Upper lobe of left lung (tissue), 6 donors: ENCODE data around the gene USP22. TPM values are rescaled to one million over a fixed set of nuclear protein-coding genes. Genes with fewer than 3 reads are reported as not detected.

Experiments
- ATAC-seq, 2 donors: fragments of 200-7000 bp; cut with Tn5 transposase; one replicate each; pipeline ENCODE4 v1.9.1; 2022; ENCODE audit warnings: mild to moderate bottlenecking in 2 of 2, moderate library complexity in 2 of 2; ENCODE audit not compliant: low FRiP score in 2 of 2
- DNase-seq, 2 donors: peaks; one replicate each; pipeline ENCODE4 v3.0.0-alpha.2; 2019 to 2020
- H3K27ac ChIP-seq, 4 donors: fragments of 200-600 bp; sonication (generic); one replicate each; pipeline ENCODE4 v1.5.1; 2016 to 2019
- H3K27me3 ChIP-seq, 4 donors: fragments of 200-600 bp; sonication (generic); one replicate each; pipeline ENCODE4 v1.5.1; 2017 to 2019
- H3K36me3 ChIP-seq, 4 donors: fragments of 200-600 bp; sonication (generic); one replicate each; pipeline ENCODE4 v1.5.1; 2016 to 2019
- H3K4me1 ChIP-seq, 4 donors: fragments of 200-600 bp; sonication (generic); one replicate each; pipeline ENCODE4 v1.5.1; 2018 to 2019
- H3K4me3 ChIP-seq, 4 donors: fragments of 200-600 bp; sonication (generic); one replicate each; pipeline ENCODE4 v1.5.1; 2017 to 2019; ENCODE audit warnings: mild to moderate bottlenecking in 2 of 4, moderate library complexity in 1 of 4
- H3K9me3 ChIP-seq, 4 donors: fragments of 200-600 bp; sonication (generic); one replicate each; pipeline ENCODE4 v1.5.1; 2018 to 2019
- CTCF ChIP-seq, 6 experiments: fragments of 450-650 bp in 4 of 6; fragments of 200-600 bp in 2 of 6; sonication (generic) in 2 of 6; IDR thresholded peaks; one replicate each; pipeline ENCODE4 v1.5.1; 2016 to 2019; ENCODE audit warnings: antibody characterized with exemption in 6 of 6
- EP300 ChIP-seq, 4 donors: sonication (generic); formaldehyde crosslinking; IDR thresholded peaks; one replicate each; pipeline ENCODE4 v1.5.1; 2017; ENCODE audit warnings: antibody characterized with exemption in 4 of 4, control low read depth in 2 of 4
- POLR2A ChIP-seq, 4 donors: fragments of 450-650 bp; IDR thresholded peaks; one replicate each; pipeline ENCODE4 v1.5.1; 2016 to 2017; ENCODE audit warnings: antibody characterized with exemption in 4 of 4, mild to moderate bottlenecking in 2 of 4
- POLR2AphosphoS5 ChIP-seq, 2 donors: sonication (generic); formaldehyde crosslinking; IDR thresholded peaks; one replicate each; pipeline ENCODE4 v1.5.1; 2017; ENCODE audit warnings: antibody characterized with exemption in 2 of 2
- WGBS, 2 donors: methylation state at CpG; one replicate each; pipeline ENCODE4 v1.1.5; 2017 to 2018; 5-methylcytosine and 5-hydroxymethylcytosine counted together
- total RNA-seq, 6 donors: library from RNA; depleted of rRNA in 4 of 6; stranded (reverse); fragments of >200 nt in 4 of 6; gene quantifications; one replicate each; pipeline versions ENCODE4 v1.1.0 to v1.2.1, GENCODE V29; 2016 to 2021
- donor health status: DM: no; HTN: no; CAD: no; lungs with moderate emphysema.
- donor health status: DM: no; HTN: yes; CAD: no; lungs with severe emphysema.

USP22 gene
- total RNA-seq, 6 donors from 2014 or later = 134 to 302 (median 177) TPM

- DNase-seq (no peak), ATAC-seq (no peak)
- Histone ChIP-seq H3K36me3 (peaks cover 76 to 100% (median 95%) of the 10 kb centered on the region in 4 donors), H3K27ac (no peak overlapping the region), H3K27me3 (no peaks in the 10 kb centered on the region), H3K9me3 (no peaks in the 10 kb centered on the region), H3K4me3 (no peak overlapping the region), H3K4me1 (peaks cover 3 to 13% (median 9%) of the 10 kb centered on the region in 4 donors)
- 55 to 65% methylated on average over 4 of the region's 4 CpGs for WGBS, 2 donors
- TF ChIP-seq POLR2A (IDR thresholded peaks at IDR 0.05) = no peak
- TF ChIP-seq POLR2AphosphoS5 (IDR thresholded peaks at IDR 0.05) = no peak
- TF ChIP-seq EP300 (IDR thresholded peaks at IDR 0.05) = no peak
- no peak for TF ChIP-seq CTCF (IDR thresholded peaks at IDR 0.05)
Observed at GRCh38 chr17:21005367-21005766, 37.4 kb downstream of the USP22 start.

GRCh38 chr17:21004016-21004930 lies 38.5 kb downstream of the USP22 start:
- 82 to 87% methylated on average over 16 to 26 of the region's 26 CpGs for WGBS, 2 donors
- Histone ChIP-seq H3K4me1 (peaks cover 12 to 15% (median 12%) of the 10 kb centered on the region in 4 donors), H3K36me3 (peaks cover 68 to 97% (median 90%) of the 10 kb centered on the region in 4 donors), H3K27ac (peak overlapping the region in 1 of 4 donors; percentile 17), H3K27me3 (no peaks in the 10 kb centered on the region), H3K4me3 (no peak overlapping the region), H3K9me3 (no peaks in the 10 kb centered on the region)
- ATAC-seq = peak in 1 of 2 donors; percentile 28
- TF ChIP-seq POLR2A (IDR thresholded peaks at IDR 0.05) (no peak), CTCF (IDR thresholded peaks at IDR 0.05) (no peak), POLR2AphosphoS5 (IDR thresholded peaks at IDR 0.05) (no peak), EP300 (IDR thresholded peaks at IDR 0.05) (no peak)
- no peak for DNase-seq

GRCh38 chr17:21003007-21003621 lies 39.7 kb downstream of the USP22 start:
- no peak for DNase-seq
- WGBS, 2 donors = 78 to 86% methylated on average over 10 to 11 of the region's 11 CpGs
- no peak for TF ChIP-seq EP300 (IDR thresholded peaks at IDR 0.05)
- no peak for TF ChIP-seq POLR2A (IDR thresholded peaks at IDR 0.05)
- no peak for TF ChIP-seq CTCF (IDR thresholded peaks at IDR 0.05)
- no peak for TF ChIP-seq POLR2AphosphoS5 (IDR thresholded peaks at IDR 0.05)
- Histone ChIP-seq H3K4me3 (no peak overlapping the region), H3K9me3 (no peaks in the 10 kb centered on the region), H3K36me3 (peaks cover 60 to 89% (median 80%) of the 10 kb centered on the region in 4 donors), H3K27me3 (no peaks in the 10 kb centered on the region), H3K27ac (no peak overlapping the region), H3K4me1 (peaks cover 16 to 22% (median 18%) of the 10 kb centered on the region in 4 donors)
- ATAC-seq = no peak

GRCh38 chr17:21002309-21003006 lies 40.4 kb downstream of the USP22 start:
- ATAC-seq (no peak), DNase-seq (no peak)
- no peaks in the 10 kb centered on the region for H3K9me3 ChIP-seq
- peak overlapping the region in 1 of 4 donors; percentile 49 for H3K27ac ChIP-seq
- H3K36me3 ChIP-seq = peaks cover 54 to 82% (median 73%) of the 10 kb centered on the region in 4 donors
- 90 to 95% methylated on average over 21 to 26 of the region's 26 CpGs for WGBS, 2 donors
- H3K27me3 ChIP-seq = no peaks in the 10 kb centered on the region
- no peak overlapping the region for H3K4me3 ChIP-seq
- TF ChIP-seq POLR2AphosphoS5 (IDR thresholded peaks at IDR 0.05) (no peak), POLR2A (IDR thresholded peaks at IDR 0.05) (no peak), EP300 (IDR thresholded peaks at IDR 0.05) (no peak), CTCF (IDR thresholded peaks at IDR 0.05) (no peak)
- H3K4me1 ChIP-seq = peaks cover 16 to 22% (median 18%) of the 10 kb centered on the region in 4 donors
